Effector CD4-positive, alpha-beta T cell (primary cell): ENCODE results near the gene SNCAIP.

Experiments used
- DNase-seq: peaks from one replicate; pipeline ENCODE4 v3.0.0-alpha.2; 2020

Gene SNCAIP

DNA sequence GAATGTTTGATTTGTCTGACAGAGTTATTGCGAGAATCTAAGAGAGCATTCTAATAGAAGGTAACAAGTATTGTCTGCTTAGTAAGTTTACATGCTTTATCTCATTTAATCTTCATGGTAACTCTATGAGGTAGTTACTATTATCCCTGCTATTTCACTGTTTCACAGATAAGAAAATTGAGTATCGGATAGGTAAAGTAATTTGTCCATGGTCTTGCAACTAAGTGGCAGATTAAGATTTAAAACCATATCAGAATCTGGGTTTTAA, 118.2 kb downstream of the SNCAIP start:
- no peak for DNase-seq

DNA sequence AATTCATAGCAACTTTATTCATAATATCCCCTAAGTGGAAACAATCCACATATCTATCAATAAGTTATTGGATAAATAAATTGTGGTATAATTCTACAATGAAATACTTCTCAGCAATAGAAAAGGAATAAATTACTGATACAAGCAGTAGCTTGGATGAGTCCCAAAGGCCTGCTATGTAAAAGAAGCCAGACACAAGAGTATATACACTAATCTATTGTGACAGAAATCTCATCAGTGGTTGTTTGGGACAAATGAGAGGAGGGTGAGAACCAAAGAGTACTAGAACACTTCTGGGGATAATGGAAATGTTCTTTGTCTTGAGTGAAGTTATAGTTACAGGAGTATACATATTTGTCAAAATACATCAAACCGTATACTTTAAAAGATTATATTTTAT, 119.3 kb downstream of the SNCAIP start:
- no peak for DNase-seq

DNA sequence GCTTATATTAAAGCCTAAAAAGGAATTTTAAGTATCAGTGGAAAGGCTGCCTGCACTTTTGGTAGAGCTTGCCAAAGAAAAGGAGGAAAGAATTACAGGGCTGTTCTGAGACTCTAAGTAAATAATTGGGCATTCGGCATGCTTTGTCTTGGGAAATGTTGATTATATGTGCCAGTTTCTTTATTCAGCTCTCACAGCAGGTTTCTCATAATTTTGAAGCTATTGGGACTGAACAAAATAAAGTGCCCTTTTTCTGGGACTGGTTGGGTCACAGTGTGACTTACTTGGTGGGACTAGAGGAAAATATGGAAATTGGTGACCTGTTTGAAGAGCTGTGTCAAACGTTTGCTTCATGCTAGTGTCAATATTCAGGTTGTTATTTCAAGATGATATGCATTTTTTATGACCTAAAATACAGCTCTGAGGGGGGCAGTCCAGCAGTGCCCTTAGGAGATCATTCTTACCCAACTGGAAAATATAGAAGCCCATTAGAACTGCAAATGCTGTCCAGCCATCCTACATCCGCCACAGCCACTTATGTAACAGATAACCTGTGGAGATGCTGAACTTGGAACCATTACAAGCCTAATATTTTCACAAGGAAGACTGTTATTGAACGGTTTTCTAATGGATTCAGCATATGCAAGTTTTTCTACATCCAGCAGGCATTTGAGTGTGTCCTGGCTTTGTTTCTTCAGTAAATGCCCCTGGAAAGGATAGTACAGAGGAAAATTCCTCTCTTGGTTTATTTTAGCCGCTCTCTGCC, 122.4 kb downstream of the SNCAIP start:
- DNase-seq, result no peak

DNA sequence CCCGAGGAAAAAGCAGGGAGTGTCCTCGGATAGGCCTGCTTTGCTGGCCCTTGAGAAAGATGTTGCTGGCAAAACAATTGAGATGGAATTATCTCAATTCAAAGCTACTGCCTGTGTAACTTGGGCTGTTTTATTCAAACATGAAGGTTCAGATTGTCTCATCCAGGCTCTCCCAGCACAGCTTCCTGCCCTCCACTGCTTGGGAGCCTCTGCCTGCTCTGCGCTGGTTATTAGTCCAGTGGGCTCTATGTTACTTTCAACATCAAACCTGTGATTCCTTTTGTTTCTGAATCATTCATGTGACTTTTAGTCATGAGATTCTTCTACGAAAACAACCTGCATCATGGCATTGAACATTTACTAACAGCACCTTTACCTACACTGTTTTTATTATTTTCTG, 123.2 kb downstream of the SNCAIP start:
- DNase-seq, result no peak

DNA sequence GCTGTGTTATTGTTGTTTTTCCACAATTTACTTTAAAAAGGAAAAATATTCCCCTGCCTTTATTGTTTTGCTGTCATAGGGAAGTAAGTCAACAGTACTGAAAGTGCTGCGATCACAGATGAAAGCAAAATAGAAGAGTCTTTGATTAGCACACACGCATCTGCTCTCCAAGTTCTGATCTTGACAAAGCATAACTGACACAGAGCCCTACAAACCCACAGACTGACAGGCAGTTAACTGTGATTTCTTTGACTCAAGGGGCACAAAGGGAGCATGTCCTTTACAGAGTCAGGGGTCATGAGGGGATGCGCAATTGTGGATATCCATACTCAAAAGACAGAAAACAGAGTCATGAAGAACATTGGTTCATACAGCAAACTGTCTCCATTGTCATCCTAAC, 123.7 kb downstream of the SNCAIP start:
- no peak for DNase-seq

DNA sequence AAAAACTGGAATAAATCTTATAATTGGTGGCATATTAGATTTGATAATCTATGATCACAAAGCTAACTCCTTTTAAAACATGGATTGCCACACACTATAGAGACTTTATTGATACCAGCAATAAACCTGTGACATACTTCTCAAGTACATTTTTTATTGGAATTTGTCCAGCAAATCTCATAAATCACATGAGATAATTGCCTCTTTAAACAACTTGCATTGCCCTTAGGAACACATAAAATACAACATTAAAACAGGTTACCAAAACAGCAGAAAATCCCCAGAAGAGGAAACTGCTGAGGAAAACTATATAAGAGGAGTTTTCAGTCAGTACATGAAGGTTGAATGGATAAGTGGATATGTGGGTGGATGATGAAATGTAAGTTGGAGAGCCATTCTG, 124.6 kb downstream of the SNCAIP start:
- no peak for DNase-seq

DNA sequence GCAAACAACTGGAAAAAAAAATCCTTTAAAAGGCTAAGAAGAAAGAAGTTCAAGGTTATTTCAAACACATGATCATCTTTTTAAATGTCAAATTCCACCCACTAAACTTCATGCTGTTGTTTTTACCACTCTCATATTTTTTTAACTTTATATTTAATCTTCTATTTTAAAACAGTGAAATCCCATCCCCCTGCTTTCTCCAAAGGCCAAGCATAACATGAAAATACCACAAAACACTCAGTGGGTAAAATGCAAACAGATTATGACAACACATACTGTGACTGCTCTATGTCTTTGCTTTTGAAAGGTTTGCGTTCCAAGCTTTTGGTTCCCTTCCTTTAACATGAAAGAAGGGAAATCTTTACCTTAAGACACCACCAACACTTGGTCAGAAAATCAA, 127.6 kb downstream of the SNCAIP start:
- DNase-seq, result no peak

DNA sequence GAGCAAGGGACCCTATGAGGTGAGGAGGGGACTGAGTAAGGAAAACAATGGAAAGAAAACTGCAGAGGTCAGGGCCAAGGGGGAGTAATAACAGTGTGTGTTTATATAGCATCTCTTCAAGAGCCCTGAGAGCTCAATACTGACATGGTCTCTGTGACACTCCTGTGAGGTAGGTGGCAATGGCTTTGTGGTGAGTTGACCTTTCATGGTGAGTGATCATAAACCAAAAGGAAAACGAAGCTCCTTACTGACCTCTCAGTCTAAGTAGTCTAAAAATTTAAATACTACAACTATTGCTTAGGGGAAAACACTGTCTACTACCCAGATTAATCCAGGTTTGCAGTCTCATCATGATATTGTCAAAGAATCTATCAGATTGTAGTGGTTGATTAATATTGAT, 130.9 kb downstream of the SNCAIP start:
- DNase-seq, result no peak

DNA sequence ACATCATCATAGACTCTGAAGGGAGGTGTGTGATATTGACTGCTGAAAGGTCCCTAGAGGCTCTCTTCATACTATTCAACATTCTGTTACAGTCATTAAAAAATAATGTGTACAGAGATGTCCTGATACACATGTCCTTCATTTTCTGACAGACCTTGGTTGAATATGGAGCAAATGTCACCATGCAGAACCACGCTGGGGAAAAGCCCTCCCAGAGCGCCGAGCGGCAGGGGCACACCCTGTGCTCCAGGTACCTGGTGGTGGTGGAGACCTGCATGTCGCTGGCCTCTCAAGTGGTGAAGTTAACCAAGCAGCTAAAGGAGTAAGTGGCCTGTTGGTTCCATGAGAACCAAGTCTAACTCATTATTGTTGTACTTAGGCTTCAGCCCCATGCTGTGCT, 132.4 kb downstream of the SNCAIP start:
- no peak for DNase-seq

DNA sequence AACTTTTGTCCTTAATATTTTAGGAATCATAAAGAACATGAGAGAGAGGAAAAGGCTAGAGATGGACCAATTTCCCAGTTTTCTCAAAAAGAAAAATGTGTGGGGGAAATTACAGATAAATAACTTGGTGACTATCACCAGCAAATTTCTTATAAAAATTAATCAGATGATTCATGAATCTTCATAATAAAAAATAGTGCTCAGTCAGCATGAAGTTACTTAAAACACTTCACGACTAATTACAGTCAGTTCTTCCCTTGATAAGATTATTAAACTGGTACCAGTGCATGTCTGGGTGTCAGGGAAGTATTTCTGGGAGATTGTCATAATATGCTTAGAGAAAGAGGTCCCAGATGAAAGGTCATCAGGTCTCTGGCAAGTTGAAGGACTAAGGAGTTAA, 133.0 kb downstream of the SNCAIP start:
- no peak for DNase-seq

DNA sequence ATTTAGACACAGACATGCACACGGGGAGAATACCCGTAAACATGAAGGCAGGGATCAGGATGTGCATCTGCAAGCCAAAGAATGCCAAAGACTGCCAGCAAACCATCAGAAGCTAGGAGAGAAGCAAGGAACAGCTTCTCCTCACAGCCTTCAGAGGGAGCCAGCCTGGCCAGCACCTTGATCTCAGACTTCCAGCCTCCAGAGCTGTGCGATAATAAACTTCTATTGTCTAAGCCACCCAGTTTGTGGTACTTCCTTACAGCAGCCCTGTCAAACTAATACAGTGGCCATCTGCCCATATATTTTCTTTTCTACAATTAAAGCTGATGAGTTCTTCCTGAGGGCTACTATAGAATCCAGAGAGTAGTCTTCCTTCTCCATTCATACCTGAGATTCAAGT, 135.0 kb downstream of the SNCAIP start:
- no peak for DNase-seq

DNA sequence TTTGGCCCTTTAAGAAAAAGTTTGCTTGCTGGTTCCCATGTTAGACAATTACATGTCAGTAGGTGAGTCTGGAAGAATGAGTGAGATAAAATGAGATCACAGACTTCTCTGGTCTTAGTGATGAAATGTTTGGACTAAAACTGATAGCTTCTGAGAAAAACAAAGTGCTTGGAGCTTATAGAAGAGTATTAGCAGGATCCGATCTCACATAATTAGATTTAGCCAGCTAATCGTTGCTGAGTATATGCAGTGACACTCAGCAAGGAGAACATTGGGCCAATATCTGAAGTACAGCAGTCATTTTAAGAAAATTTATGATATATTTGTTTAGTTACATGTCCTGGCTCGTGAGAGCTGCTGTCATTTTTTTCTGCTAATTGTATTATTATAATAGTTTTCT, 135.8 kb downstream of the SNCAIP start:
- DNase-seq, result no peak

DNA sequence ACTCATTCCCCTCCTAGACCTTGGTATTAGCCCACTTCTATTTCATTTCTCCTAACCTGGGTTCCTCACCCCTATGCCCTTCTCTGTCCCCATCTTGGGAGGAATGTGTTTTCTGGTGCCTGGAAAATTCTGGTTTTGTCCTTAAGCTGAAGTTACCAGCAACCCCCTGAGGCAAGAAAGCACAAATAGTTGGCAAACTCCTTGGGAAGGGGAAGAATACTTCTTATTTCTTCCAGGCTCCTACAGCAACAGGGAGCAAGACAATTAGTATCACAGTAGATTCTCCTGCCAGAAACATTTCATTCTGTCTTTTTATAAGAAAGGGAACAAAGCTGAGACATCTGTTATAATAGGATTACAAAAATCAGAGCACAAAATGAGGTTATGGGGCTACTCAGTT, 142.5 kb downstream of the SNCAIP start:
- no peak for DNase-seq

DNA sequence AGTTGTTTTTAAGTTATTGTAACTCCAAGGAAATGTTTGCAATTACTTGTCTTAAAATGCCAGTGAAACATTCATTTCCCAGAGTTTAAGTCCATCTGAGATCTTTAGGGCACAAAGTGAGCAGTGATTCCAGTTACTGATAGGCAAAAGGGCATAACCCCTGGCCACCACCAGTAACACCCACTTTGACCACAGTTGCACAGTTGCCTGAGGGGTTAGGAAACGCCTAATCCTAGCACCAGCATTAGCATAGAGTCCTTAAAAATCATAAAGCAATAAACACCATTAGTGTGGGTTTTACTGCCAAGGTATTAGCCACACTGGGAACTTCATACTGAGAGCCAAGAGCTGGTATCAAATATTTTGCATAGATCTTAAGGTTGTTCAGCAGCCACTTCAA, 143.9 kb downstream of the SNCAIP start:
- no peak for DNase-seq

DNA sequence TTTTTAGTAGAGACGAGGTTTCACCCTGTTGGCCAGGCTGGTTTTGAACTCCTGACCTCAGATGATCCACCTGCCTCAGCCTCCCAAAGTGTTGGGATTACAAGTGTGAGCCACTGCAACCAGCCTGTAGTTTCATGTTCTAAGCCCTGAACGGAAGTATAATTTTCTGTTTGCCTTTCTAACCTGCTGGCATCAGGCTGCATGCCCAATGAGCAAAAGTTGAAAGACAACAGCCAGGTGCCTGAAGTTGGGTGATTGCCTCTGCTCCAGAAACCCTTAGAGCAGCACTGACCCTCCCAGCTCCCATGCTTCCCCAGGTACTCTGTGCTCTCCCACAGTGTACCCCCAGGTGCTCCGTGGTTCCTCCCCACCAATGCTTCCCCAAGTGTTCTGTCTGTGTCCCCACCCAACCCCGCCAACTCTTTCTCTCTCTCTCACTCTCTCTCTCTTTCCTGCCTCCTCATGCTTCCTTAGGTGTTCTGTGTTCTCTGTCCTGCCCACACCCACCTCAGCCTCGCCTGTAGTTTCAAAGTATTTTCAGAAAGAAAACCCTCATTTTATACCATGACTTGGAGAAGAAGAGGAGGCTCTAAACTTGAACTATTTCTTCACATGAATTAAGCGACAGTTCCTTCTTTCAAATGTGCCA, 145.3 kb downstream of the SNCAIP start:
- no peak for DNase-seq

DNA sequence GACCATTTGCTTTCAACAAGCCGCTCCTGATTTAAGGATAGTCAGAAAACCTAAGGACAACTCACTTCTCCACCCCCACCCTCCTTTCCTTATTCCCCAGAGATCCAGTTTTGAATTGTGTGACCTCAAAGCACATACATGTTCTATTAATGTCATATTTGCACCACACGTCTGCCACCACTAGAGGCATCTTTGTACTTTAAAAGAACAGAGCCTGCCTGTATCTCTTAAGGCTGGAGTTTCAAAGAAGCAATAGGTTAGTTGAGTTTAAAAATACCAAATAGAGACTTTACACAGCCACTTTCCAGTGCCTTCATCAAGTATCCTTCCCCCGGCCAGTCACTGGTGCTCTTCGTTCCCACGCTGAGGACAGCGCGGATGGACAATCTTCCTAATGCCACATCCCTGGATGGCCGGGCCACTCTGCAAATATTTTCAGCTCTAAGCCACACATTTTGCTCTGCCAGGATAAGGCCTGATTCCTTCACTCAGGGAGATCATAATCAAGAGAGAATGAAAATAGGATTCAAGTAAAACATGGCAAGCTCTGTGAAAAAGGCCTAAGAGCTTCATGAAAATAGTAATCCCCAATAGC, 146.3 kb downstream of the SNCAIP start:
- no peak for DNase-seq

DNA sequence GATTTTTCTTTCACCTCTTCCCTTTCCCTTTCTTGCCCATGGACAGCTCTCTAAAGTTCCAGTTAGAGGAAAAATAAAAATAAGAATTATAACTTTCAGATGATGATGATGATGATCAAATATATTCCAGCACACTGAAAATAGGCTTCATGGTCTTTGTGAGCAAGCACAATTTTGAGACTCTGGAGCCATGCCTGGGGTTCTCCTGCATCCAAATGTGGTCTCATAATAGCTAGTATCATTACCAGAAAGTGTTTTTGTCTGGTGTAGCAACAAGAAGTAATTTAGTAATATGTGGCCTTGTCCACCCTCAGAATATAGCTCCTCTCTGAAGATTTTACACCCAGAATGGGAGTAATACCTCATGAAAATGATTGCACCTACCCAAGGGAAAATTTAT, 150.4 kb downstream of the SNCAIP start:
- DNase-seq, result no peak

DNA sequence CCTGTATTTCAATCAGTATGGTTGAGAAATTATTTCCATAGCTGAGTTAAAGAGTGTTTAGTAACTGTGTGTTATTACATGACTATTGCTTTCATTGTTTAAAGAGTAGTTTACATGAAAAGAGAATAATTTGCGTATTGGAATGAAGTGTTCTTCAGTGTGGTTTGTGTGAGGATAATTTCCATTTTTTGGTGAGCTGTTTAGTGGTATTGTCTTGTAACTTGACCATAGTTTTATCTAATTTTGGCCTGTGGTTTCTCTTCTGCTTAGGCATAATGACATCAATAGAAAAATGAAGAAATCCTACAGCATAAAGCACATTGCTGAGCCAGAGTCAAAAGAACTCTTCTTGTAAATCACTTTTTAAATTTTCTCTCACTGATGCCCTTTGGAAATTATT, 151.2 kb downstream of the SNCAIP start:
- DNase-seq, result no peak

DNA sequence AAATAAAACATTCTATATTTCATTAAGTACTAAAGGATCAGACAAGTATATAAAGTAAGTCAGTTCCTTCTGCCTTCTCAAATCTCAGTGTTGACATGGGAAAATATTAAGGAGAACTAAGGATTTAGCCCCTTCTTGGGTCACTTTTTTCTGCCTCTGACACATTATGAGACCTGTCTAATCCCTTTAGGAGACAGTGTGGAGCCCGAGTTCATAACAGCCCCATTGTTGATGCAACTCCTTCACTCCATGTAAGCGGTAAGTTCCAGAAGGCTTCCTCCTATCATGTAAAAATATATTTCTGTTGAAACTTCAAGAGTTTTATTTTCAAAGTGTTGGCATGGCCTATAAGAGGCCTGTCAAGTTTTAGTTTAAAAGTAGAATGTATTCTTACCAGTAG, 152.2 kb downstream of the SNCAIP start:
- DNase-seq, result no peak

DNA sequence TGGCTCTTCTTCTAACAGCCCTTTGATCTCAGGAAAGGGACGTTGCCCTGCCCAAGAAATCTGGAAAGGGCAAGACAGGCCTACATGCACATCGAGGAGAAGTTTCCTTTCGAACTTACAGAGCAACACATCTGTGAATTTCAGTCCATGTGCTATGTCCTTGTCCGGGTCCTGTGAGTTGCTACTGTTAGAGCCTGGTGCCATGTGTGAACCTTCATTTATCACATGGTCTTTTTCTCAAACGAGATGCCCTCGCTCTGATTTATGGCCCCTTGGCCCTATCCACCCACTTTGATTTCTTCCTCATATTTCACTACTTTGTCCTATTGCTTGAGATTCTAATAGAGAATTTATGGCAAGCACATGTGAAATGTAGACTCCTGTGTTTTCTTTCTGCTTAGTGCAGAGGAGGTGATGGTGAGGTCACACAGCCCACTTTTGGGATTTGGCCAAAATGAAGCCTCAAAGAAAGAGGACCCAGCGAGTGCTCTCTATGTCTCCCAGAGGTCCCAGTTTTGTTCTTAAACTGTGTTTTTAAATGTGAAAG, 153.1 kb downstream of the SNCAIP start:
- DNase-seq, result no peak

DNA sequence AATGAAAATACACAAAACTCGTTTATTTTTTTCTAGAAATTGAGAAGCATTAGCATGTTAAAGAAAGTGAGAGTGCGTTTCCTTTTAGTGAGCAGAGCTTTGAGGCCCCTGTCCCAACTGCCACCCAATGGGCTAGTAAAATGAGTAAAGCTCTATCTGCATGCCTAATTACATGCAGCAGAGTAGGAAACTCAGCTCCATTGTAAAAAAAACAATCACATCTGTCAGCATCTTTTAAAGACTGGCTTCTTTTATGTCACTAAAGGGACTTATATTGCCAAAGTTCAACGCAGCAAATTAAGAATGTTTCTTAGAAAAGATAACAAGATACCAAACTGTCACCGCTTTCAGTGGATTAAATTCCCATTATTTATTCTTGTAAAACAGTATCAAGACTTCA, 154.0 kb downstream of the SNCAIP start:
- no peak for DNase-seq

DNA sequence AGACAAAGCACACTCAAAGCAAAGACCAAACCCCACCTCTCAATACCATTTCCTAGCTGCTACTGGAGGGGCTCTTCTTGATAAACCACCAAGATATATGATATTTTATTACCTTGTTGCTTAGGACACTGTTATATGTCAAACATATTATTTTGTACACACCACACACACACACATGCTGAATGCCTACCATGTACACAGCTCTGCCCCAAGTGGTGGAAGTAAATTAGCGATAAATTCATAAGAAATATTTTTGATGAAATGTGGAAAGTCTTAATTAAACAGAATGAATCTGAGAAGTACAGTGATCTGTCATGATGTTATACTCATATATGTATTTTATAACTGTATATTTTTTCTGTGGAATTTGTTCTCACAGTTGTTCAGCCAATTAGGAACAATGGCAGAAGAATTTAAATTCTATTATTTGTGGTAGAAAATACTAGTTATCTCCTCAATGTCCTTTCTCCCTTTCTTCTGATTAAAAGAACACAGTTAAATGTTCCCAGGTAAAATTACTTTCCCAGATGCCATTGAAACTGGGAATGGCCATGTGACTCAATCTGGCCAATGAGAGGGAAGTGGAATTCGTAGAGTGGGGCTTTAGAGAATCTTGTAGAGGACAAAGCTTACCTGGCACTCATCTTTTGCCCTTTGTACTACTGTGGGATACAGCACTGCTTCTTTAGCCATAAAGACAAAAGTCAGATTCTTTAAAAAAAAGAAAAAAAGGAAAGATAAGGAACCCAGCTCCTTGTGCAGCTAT, 156.5 kb downstream of the SNCAIP start:
- no peak for DNase-seq

DNA sequence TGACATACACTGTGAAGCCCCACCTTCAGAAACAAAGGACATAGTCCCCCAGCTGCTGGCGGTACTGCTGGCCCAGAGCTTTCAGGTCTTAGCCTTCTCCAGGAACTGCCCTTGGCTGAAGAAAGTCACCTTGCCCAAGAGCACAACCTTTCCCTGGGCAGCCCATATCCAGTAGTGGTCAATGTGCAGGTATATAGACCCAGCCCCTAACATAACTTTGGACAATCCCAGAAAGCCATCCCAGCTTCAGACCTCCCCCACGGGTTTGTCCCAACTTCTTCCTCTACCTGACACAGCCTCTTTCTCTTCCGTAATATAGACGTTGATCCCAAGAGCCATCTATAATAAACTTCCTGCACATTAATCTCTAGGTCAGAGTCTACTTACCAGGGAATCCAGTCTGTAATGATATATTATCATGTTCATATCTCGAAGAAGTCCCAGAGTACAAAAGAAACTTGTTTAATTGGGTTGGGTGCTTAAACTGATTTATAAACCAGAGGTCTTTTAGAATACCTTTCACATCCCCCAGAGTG, 157.4 kb downstream of the SNCAIP start:
- no peak for DNase-seq
